Right cardiac atrium (tissue), 5 donors: ENCODE results near the gene RAD9B. TPM values are rescaled to one million over a fixed set of nuclear protein-coding genes. Genes with fewer than 3 reads are reported as not detected.
"Not testable (repeated sequence)": the region's sequence is repeated elsewhere in the genome, so short reads cannot be mapped to it uniquely, and the experiment has no call there.

Experiments used
- ATAC-seq, 2 donors: fragments of 200-7000 bp; cut with Tn5 transposase; one replicate each; pipeline versions ENCODE4 v1.8.0 to v1.9.1; 2020; ENCODE audit warnings: moderate library complexity in 2 of 2, mild to moderate bottlenecking in 1 of 2
- DNase-seq, 3 donors: peaks; one replicate each; pipeline ENCODE4 v3.0.0-alpha.2; 2020
- H3K27ac ChIP-seq: one replicate; pipeline ENCODE4 v1.5.1; 2013; ENCODE audit warnings: mild to moderate bottlenecking, low read length, control low read depth, moderate library complexity
- H3K27me3 ChIP-seq: one replicate; pipeline ENCODE4 v1.6.1; 2013; ENCODE audit not compliant: control insufficient read depth, insufficient read depth
- H3K4me1 ChIP-seq: one replicate; pipeline ENCODE4 v1.6.1; 2013; ENCODE audit warnings: low read length; ENCODE audit not compliant: control insufficient read depth, insufficient read depth
- H3K4me3 ChIP-seq: one replicate; pipeline ENCODE4 v1.5.1; 2013; ENCODE audit warnings: low read length, control low read depth
- H3K9me3 ChIP-seq: one replicate; pipeline ENCODE4 v1.6.1; 2013; ENCODE audit warnings: low read length; ENCODE audit not compliant: control insufficient read depth
- WGBS: extraction: QIAGEN DNeasy Blood & Tissue Kit; methylation state at CpG from one replicate; pipeline ENCODE4 v1.1.7; 2013; 5-methylcytosine and 5-hydroxymethylcytosine counted together
- intact Hi-C, 4 donors: fragments of 100-400 bp; cut with DNase I; formaldehyde crosslinking; loops; one replicate each; pipeline versions ENCODE4 v1.11.0 to v1.14.0; 2022 to 2023
- polyA plus RNA-seq: library from polyadenylated mRNA; stranded (reverse); fragments of 200-250 nt; gene quantifications from one replicate; pipeline ENCODE4 v1.2.3, GENCODE V29; 2013
- total RNA-seq, 4 donors: library from RNA; stranded (reverse); fragmentation: NEBNext Ultra II Directional; extraction: Animal tissue kit (Norgen Biotek cat#: 25700); gene quantifications; one replicate each; pipeline ENCODE4 v1.2.1, GENCODE V29; 2021
- donor health status: healthy with polysubstance abuse.
- donor health status: DM: no; HTN: yes; CAD: no.
- donor health status: DM: no; HTN: no; CAD: no.
- donor health status: DM: no; HTN: yes; CAD: no; lungs with severe emphysema.
- donor health status: DM: yes; HTN: yes; CAD: no.

The RAD9B gene
- total and polyA plus RNA-seq, 5 donors = 0.36 to 3.8 (median 1.2) TPM

DNA sequence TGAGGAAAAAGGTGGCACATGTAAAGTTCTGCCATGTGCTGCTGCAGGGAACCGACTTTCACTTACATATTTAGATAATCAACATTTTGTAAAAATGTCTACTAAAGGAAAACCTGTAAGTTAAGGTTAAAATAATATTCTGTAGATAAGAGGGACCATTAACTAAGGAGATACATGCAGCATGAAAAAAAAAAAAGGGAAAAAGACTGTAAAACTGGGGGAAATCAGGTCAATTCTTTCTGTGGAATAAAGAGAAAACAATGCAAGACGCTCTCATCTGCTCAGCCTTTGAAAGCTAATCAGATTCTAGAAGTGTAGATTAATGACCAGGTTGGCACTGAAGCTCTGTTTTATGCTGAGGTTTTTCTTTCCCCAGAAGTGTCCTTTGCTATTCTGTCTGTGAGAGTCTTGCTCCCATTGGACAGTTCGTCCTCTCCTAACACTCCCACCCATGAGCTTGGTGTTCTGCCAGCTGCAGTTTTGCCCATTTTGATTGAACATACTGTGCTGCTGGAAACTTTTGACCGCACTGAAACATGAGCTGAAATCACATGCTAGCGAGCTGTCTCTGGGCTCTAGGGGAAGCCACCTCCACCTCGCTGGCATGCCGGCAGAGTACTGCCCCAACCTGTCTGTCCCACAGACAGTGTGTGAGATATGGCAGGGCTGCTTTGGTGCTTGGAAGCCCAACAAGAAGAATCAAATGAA, 41.3 kb downstream of the RAD9B start:
- WGBS = 18% methylated on average over 7 of the region's 7 CpGs
- ATAC-seq = peak; percentile 95 to 96
- peak; percentile 92 to 96 (median 92) for DNase-seq
- Histone ChIP-seq H3K9me3 (no peaks in the 10 kb centered on the region), H3K4me1 (peaks cover 14% of the 10 kb centered on the region), H3K27ac (peak overlapping the region; percentile 99), H3K4me3 (no peak overlapping the region), H3K27me3 (no peaks in the 10 kb centered on the region)
- intact Hi-C loops = no loop called here

DNA sequence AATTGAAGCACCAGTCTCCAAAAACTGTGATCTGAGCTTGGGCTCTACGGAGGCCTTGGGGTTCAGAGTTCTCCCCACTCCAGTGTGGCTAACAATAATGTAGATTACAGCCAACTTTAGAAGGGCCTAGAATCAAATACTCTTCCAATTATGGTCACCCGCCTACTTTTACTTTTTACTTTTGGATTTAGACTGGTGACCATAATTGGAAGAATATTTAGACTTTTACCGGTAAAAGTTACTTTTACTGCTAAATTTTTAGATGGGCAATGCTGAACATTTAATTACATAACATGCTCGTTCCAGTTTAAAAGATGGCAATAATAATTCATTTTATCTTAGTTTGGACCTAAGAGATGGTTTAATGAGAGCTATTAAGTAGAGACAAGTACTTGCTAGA, 41.8 kb downstream of the RAD9B start:
- no peaks in the 10 kb centered on the region for H3K9me3 ChIP-seq
- H3K27ac ChIP-seq = peak overlapping the region; percentile 99
- no peaks in the 10 kb centered on the region for H3K27me3 ChIP-seq
- DNase-seq (no peak), ATAC-seq (no peak)
- H3K4me3 ChIP-seq = no peak overlapping the region
- 71% methylated on average over 4 of the region's 4 CpGs for WGBS
- peaks cover 17% of the 10 kb centered on the region for H3K4me1 ChIP-seq
- intact Hi-C loops = no loop called here

DNA sequence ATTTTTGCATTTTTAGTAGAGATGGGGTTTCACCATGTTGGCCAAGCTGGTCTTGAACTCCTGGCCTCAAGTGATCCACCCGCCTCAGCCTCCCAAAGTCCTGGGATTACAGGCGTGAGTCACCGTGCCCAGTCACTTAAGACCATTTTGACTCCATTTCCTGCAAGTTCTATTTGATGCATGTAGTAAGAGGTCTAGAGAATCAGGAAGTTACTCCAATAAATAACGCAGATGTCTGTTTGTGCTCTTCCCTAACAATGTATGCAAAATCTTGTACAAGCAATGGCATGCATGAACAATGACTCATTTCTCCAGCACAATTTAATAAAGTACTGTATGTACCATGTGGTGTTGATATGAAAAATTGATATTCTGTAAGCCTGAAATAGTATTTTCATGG, 43.1 kb downstream of the RAD9B start:
- H3K9me3 ChIP-seq, H3K4me3 ChIP-seq, ATAC-seq, H3K27ac ChIP-seq, DNase-seq, H3K27me3 ChIP-seq: not testable (repeated sequence)
- intact Hi-C loops = loop anchor here in 1 of 4 donors (5.0 kb wide), 1 partner anchor 37 kb away; the partner anchor contains the start of gene PPTC7
- WGBS = 87% methylated on average over 4 of the region's 4 CpGs
- peaks cover 14% of the 10 kb centered on the region for H3K4me1 ChIP-seq

DNA sequence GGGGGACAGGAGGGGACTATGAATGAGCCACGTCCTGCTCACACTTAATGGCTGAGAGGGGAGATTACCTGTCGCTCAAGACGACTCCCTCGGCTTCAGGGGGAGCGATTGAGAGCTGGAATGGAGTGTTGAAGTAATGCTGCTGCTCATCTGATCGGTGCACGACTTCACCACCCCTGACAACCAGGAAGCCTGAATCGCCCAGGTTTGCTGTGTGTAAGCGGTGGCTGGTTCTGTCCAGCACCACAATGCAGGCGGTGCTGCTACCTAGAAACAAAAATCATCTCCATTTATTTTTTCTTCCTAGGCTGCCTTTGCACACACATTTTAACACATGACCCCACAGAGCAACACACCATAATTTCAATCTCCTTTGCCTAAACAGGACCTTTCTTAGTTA, 43.7 kb downstream of the RAD9B start:
- Histone ChIP-seq H3K27ac (peak overlapping the region; percentile 47), H3K27me3 (no peaks in the 10 kb centered on the region), H3K9me3 (no peaks in the 10 kb centered on the region), H3K4me1 (peaks cover 14% of the 10 kb centered on the region), H3K4me3 (no peak overlapping the region)
- ATAC-seq (no peak), DNase-seq (no peak)
- WGBS = 86% methylated on average over 10 of the region's 10 CpGs
- intact Hi-C loops = loop anchor here in 1 of 4 donors (5.0 kb wide), 1 partner anchor 36 kb away; the partner anchor contains the start of gene PPTC7

DNA sequence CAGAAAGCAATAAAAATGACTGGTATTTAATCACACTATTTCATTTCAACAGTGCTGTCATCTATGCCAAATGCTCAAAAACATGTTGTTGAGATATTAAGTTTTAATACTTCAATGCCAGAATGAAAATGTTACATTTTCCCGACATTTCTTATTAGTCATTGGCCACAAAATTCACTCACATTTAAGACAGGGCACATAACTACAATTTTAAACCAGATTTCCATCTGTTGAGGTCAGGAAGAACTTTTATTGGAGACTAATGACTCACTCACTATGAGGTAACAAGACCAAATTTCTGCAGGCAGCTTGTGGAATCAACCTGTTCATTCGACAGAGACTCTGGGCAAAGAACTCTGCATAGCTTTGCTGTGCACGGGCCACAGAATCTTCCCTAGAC, 44.2 kb downstream of the RAD9B start:
- WGBS = 67% methylated on average over 3 of the region's 3 CpGs
- peak overlapping the region; percentile 42 for H3K27ac ChIP-seq
- no peaks in the 10 kb centered on the region for H3K27me3 ChIP-seq
- ATAC-seq (no peak), DNase-seq (no peak)
- peaks cover 14% of the 10 kb centered on the region for H3K4me1 ChIP-seq
- intact Hi-C loops = loop anchor here in 1 of 4 donors (5.0 kb wide), 1 partner anchor 36 kb away; the partner anchor contains the start of gene PPTC7
- no peak overlapping the region for H3K4me3 ChIP-seq
- no peaks in the 10 kb centered on the region for H3K9me3 ChIP-seq

DNA sequence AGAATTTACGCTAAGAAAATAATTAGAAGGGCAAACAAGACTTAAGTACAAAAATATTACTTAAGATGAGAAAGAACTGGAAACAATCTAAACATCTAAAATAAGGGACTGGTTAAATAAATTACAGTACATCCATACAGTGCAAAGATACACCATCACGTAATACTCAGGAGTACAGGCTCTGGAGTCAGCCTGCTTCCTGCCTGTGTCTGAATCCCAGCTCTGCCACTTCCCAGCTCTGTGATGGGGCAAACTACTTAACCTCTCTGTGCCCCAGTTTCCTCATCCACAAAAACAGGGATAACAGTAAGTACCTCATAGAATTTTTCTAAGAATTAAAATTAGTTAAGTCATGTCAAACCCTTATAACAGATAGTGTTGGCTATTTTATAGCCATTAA, 45.0 kb downstream of the RAD9B start:
- peaks cover 14% of the 10 kb centered on the region for H3K4me1 ChIP-seq
- H3K27me3 ChIP-seq = no peaks in the 10 kb centered on the region
- no peak overlapping the region for H3K27ac ChIP-seq
- intact Hi-C loops = loop anchor here in 1 of 4 donors (5.0 kb wide), 1 partner anchor 35 kb away; the partner anchor contains the start of gene PPTC7
- DNase-seq (no peak), ATAC-seq (no peak)
- H3K4me3 ChIP-seq = no peak overlapping the region
- H3K9me3 ChIP-seq = no peaks in the 10 kb centered on the region
- WGBS = 91% methylated on average over 2 of the region's 2 CpGs

DNA sequence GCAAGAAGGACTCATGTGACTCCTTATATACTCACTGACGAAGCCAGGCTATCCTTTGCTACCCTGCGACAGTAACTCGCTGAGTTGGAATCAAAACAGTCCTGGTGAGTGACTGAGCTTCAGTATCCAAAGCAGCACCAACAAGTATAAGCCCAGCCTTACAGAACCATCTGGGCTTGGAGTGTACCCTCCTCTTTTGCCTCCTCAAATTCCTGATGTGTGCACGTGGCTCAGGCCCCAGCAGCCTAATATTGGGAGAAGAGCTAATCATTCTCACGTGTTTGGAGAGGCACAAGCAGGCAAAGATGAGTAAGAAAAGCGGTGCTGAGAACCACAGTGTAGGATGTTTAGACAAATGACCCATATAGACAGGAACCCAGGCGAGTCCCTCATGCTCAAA, 46.5 kb downstream of the RAD9B start:
- no peak for DNase-seq

DNA sequence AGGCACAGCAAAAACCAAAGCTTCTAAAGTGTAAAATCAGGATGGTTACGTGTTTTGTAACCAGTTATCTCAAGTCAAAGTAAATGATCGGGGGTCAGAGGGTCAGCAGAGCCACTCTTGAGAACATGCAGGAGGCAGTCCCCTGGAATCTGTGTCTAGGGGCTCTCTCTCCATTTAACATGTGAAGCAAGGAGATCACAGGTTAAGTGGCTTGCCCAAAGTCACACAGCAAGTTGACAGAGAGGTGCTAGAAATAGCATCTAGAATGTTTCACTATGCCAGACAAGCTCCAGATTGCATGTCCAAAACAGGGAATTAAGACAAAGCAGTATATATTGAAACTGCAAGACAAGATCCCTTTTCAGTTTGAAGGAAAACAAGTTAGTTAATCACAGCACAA, 47.6 kb downstream of the RAD9B start:
- peaks cover 12% of the 10 kb centered on the region for H3K4me1 ChIP-seq
- intact Hi-C loops = loop anchor here in 1 of 4 donors (5.0 kb wide), 1 partner anchor 33 kb away; the partner anchor contains the start of gene PPTC7
- no peak for DNase-seq
- ATAC-seq = peak in 1 of 2 donors; percentile 33
- peak overlapping the region; percentile 23 for H3K27ac ChIP-seq
- H3K4me3 ChIP-seq = no peak overlapping the region
- H3K9me3 ChIP-seq = no peaks in the 10 kb centered on the region
- H3K27me3 ChIP-seq = no peaks in the 10 kb centered on the region
- 74% methylated on average over 2 of the region's 2 CpGs for WGBS

More for the DNA sequence above, 46.5 kb downstream of the RAD9B start:
- intact Hi-C loops = loop anchor here in 1 of 4 donors (5.0 kb wide), 1 partner anchor 34 kb away; the partner anchor contains the start of gene PPTC7
- Histone ChIP-seq H3K4me1 (peaks cover 14% of the 10 kb centered on the region), H3K4me3 (no peak overlapping the region), H3K27ac (peak overlapping the region; percentile 73), H3K9me3 (no peaks in the 10 kb centered on the region), H3K27me3 (no peaks in the 10 kb centered on the region)
- ATAC-seq = peak; percentile 21 to 22
- 76% methylated on average over 7 of the region's 7 CpGs for WGBS

DNA sequence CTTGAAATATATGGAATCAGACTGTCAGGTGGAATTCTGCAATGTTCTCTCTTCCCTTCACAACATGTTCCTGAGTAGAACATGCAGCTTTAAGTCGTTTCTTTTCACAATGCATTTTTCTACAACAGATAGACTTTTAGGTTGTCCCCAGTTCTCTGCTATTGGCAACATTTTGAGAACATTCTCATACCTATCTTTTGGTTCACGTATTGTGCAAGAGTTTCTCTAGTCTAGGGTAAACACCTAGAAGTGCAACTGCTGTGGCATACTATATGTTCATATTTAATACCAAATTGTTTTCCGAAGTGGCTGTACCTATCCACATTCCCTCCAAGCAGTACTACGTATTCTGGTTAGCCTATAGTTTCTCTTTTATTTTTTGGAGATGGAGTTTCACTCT, 48.9 kb downstream of the RAD9B start:
- intact Hi-C loops = no loop called here
- WGBS = 94% methylated on average over 4 of the region's 4 CpGs
- ATAC-seq (no peak), DNase-seq (no peak)
- H3K4me3 ChIP-seq = no peak overlapping the region
- peaks cover 8% of the 10 kb centered on the region for H3K4me1 ChIP-seq
- H3K9me3 ChIP-seq = no peaks in the 10 kb centered on the region
- H3K27me3 ChIP-seq = no peaks in the 10 kb centered on the region
- no peak overlapping the region for H3K27ac ChIP-seq
